Raji (cell line): ENCODE measurements around the gene VASH1.

Experiments
- POLR2A ChIP-seq: IDR thresholded peaks from 2 replicates; pipeline ENCODE4 v1.6.1; 2011; ENCODE audit warnings: low read depth, low read length, control low read depth; ENCODE audit not compliant: insufficient read depth

VASH1 gene

GRCh38 chr14:76729258-76729657 is 32.0 kb upstream of the VASH1 start:
- no peak for TF ChIP-seq POLR2A

- TF ChIP-seq POLR2A = no peak
Observed at GRCh38 chr14:76729953-76730505, 31.2 kb upstream of the VASH1 start.

- TF ChIP-seq POLR2A = no peak
Observed at GRCh38 chr14:76736514-76736913, 24.8 kb upstream of the VASH1 start.

- TF ChIP-seq POLR2A = no peak
Observed at GRCh38 chr14:76741074-76741473, 20.2 kb upstream of the VASH1 start.

- TF ChIP-seq POLR2A = no peak
Observed at GRCh38 chr14:76742185-76742584, 19.1 kb upstream of the VASH1 start.

- no peak for TF ChIP-seq POLR2A
Observed at GRCh38 chr14:76742966-76743365, 18.3 kb upstream of the VASH1 start.

GRCh38 chr14:76752744-76753143 is 8.5 kb upstream of the VASH1 start:
- TF ChIP-seq POLR2A = no peak

- no peak for TF ChIP-seq POLR2A
Observed at GRCh38 chr14:76753541-76754198, 7.6 kb upstream of the VASH1 start.

- TF ChIP-seq POLR2A = no peak
Observed at GRCh38 chr14:76754586-76754985, 6.7 kb upstream of the VASH1 start.

GRCh38 chr14:76755610-76756370 is 5.5 kb upstream of the VASH1 start:
- no peak for TF ChIP-seq POLR2A

- no peak for TF ChIP-seq POLR2A
Observed at GRCh38 chr14:76756371-76756750, 4.9 kb upstream of the VASH1 start.

- TF ChIP-seq POLR2A = no peak
Observed at GRCh38 chr14:76759589-76759988, 1.7 kb upstream of the VASH1 start.

- no peak for TF ChIP-seq POLR2A
Observed at GRCh38 chr14:76760331-76761135, 735 bp upstream of the VASH1 start.

- TF ChIP-seq POLR2A = no peak
Observed at GRCh38 chr14:76761960-76762410, 717 bp downstream of the VASH1 start.

GRCh38 chr14:76762411-76763095 is 1.3 kb downstream of the VASH1 start:
- TF ChIP-seq POLR2A = no peak
